Hepatocyte (in vitro differentiated cells): ENCODE measurements around the gene STARD5. TPM values are rescaled to one million over a fixed set of nuclear protein-coding genes. Genes with fewer than 3 reads are reported as not detected.

Experiments used
- DNase-seq: peaks from one replicate; pipeline ENCODE4 v3.0.0-alpha.2; 2016; ENCODE audit warnings: low spot score
- H2AFZ ChIP-seq: fragments of 200-600 bp; sonication (generic); 2 replicates; pipeline ENCODE4 v1.6.0; 2016; ENCODE audit warnings: antibody characterized with exemption, mild to moderate bottlenecking
- H3K27ac ChIP-seq: fragments of 200-600 bp; sonication (generic); 2 replicates; pipeline ENCODE4 v1.5.1; 2016; ENCODE audit warnings: mild to moderate bottlenecking
- H3K27me3 ChIP-seq: fragments of 200-600 bp; sonication (generic); 2 replicates; pipeline ENCODE4 v1.6.1; 2016
- H3K36me3 ChIP-seq: fragments of 200-600 bp; sonication (generic); replicated peaks from 2 replicates; pipeline ENCODE4 v1.5.1; 2016; ENCODE audit warnings: low read depth; ENCODE audit not compliant: insufficient read depth
- H3K4me1 ChIP-seq: fragments of 200-600 bp; sonication (generic); 2 replicates; pipeline ENCODE4 v1.5.1; 2016; ENCODE audit warnings: mild to moderate bottlenecking, moderate library complexity; ENCODE audit not compliant: insufficient read depth
- H3K4me2 ChIP-seq: fragments of 200-600 bp; sonication (generic); 2 replicates; pipeline ENCODE4 v1.6.0; 2016
- H3K4me3 ChIP-seq: fragments of 200-600 bp; sonication (generic); 2 replicates; pipeline ENCODE4 v1.5.1; 2016; ENCODE audit warnings: mild to moderate bottlenecking
- H3K79me2 ChIP-seq: fragments of 200-600 bp; sonication (generic); 2 replicates; pipeline ENCODE4 v1.6.0; 2017; ENCODE audit warnings: mild to moderate bottlenecking
- H3K9me2 ChIP-seq: fragments of 200-600 bp; sonication (generic); replicated peaks from 2 replicates; pipeline ENCODE4 v1.6.0; 2017; ENCODE audit warnings: mild to moderate bottlenecking; ENCODE audit not compliant: insufficient read depth
- H3K9me3 ChIP-seq: fragments of 200-600 bp; sonication (generic); 2 replicates; pipeline ENCODE4 v1.5.1; 2016; ENCODE audit warnings: low read depth, mild to moderate bottlenecking
- H4K20me1 ChIP-seq: fragments of 200-600 bp; sonication (generic); 2 replicates; pipeline ENCODE4 v1.6.0; 2016; ENCODE audit warnings: mild to moderate bottlenecking; ENCODE audit not compliant: insufficient read depth, poor library complexity, severe bottlenecking
- CTCF ChIP-seq: fragments of 200-600 bp; sonication (generic); IDR thresholded peaks from 2 replicates; pipeline ENCODE4 v1.5.1; 2016; ENCODE audit warnings: antibody characterized with exemption, mild to moderate bottlenecking; ENCODE audit not compliant: poor library complexity
- EZH2 ChIP-seq: fragments of 200-600 bp; sonication (generic); IDR thresholded peaks from 2 replicates; pipeline ENCODE4 v1.6.1; 2016; ENCODE audit warnings: antibody characterized with exemption, mild to moderate bottlenecking, borderline replicate concordance
- EZH2phosphoT487 ChIP-seq: fragments of 200-600 bp; sonication (generic); IDR thresholded peaks from one replicate; pipeline ENCODE4 v1.6.1; 2018; ENCODE audit warnings: antibody characterized with exemption, mild to moderate bottlenecking, low read depth, moderate library complexity; ENCODE audit not compliant: unreplicated experiment, severe bottlenecking
- WGBS: methylation state at CpG from one replicate; pipeline ENCODE4 v1.1.6; 2016; ENCODE audit warnings: low lambda C conversion rate; ENCODE audit errors: missing lambda C conversion rate; 5-methylcytosine and 5-hydroxymethylcytosine counted together
- polyA plus RNA-seq: library from polyadenylated mRNA; unstranded; fragments of >200 nt; fragmentation: Nextera tagmentation; extraction: Ambion mirVana; gene quantifications from 2 replicates; pipeline ENCODE4 v1.2.1, GENCODE V29; 2016
- total RNA-seq: library from RNA; depleted of rRNA; stranded (reverse); fragments of >200 nt; gene quantifications from 2 replicates; pipeline ENCODE4 v1.2.3, GENCODE V29; 2014

STARD5 gene
- total and polyA plus RNA-seq, 2 experiments from 2014 or later = 7.2 to 13.7 TPM

DNA sequence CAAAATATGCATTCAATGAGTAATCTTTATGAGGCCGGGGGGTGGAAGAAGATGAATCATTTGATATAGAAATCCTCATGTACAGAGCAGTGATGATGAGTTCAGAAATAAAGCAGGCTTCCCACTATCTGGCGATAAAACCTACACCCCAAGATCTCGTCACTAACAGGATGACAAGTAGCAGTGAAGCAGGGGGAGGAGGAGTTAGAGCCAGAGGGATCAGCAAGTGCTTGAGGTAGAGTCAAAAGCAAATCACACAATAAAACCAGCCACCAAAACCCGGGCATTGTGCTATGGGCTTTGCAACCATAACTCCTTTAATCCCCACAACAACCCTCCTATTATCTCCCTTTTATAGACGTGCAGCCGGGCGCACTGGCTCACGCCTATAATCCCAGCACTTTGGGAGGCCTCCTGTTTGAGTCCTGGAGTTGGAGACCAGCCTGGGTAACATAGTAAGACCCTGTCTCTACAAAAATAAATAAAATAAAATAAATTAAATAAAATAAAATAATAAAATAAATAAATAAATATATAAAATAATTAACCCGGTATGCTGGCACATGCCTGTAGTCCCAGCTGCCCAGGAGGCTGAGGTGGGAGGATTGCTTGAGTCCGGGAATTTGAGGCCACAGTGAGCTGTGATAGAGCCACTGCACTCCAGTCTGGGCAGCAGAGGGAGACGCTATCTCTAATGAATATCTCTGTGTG is 53.0 kb downstream of the STARD5 start:
- WGBS = 64% methylated on average over 11 of the region's 11 CpGs
- H3K79me2 ChIP-seq = no peaks in the 10 kb centered on the region
- H3K9me2 ChIP-seq = no peaks in the 10 kb centered on the region
- H3K4me1 ChIP-seq = no peaks in the 10 kb centered on the region
- no peak overlapping the region for H2AFZ ChIP-seq
- H3K4me3 ChIP-seq = no peak overlapping the region
- no peaks in the 10 kb centered on the region for H3K9me3 ChIP-seq
- no peaks in the 10 kb centered on the region for H3K36me3 ChIP-seq
- TF ChIP-seq EZH2phosphoT487 (no peak), EZH2 (no peak), CTCF (no peak)
- H3K27ac ChIP-seq = no peak overlapping the region
- no peak for DNase-seq
- H3K4me2 ChIP-seq = no peak overlapping the region
- no peaks in the 10 kb centered on the region for H3K27me3 ChIP-seq
- no peaks in the 10 kb centered on the region for H4K20me1 ChIP-seq

DNA sequence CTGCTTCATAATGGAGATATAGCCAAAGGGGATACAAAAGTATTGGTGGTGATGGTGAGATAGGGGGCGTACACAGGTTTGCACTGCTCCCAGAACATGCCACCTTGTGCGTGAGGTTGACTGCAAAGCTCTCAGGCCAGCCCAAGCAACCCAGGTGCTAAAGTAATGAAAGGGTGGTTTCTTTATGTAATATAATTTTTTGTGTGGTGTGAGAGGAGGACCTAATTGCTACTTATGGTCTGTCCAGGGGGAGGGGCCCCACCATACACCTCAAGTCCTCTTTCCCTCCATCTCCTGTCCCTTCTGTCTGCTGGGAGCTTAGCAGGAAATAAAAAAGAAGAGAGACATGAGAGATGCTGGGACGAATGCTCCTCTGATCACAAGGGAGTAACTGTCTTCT is 53.8 kb downstream of the STARD5 start:
- H3K79me2 ChIP-seq = no peaks in the 10 kb centered on the region
- DNase-seq = no peak
- 79% methylated on average over 3 of the region's 3 CpGs for WGBS
- no peaks in the 10 kb centered on the region for H3K4me1 ChIP-seq
- H3K4me3 ChIP-seq = no peak overlapping the region
- H3K27me3 ChIP-seq = no peaks in the 10 kb centered on the region
- H2AFZ ChIP-seq = no peak overlapping the region
- TF ChIP-seq EZH2phosphoT487 = no peak
- TF ChIP-seq EZH2 = no peak
- H3K36me3 ChIP-seq = no peaks in the 10 kb centered on the region
- H3K4me2 ChIP-seq = no peak overlapping the region
- no peaks in the 10 kb centered on the region for H3K9me2 ChIP-seq
- H3K9me3 ChIP-seq = no peaks in the 10 kb centered on the region
- H3K27ac ChIP-seq = no peak overlapping the region
- no peaks in the 10 kb centered on the region for H4K20me1 ChIP-seq

GRCh38 chr15:81268881-81269601 is 54.9 kb downstream of the STARD5 start:
- Histone ChIP-seq H3K4me1 (no peaks in the 10 kb centered on the region), H2AFZ (no peak overlapping the region), H3K4me3 (no peak overlapping the region), H3K9me2 (no peaks in the 10 kb centered on the region), H3K27me3 (no peaks in the 10 kb centered on the region), H3K4me2 (no peak overlapping the region), H3K27ac (no peak overlapping the region), H3K36me3 (no peaks in the 10 kb centered on the region), H3K79me2 (no peaks in the 10 kb centered on the region), H4K20me1 (no peaks in the 10 kb centered on the region), H3K9me3 (no peaks in the 10 kb centered on the region)
- no peak for DNase-seq
- WGBS = 91% methylated on average over 10 of the region's 10 CpGs
- TF ChIP-seq CTCF = no peak
- TF ChIP-seq EZH2phosphoT487 = no peak
- TF ChIP-seq EZH2 = no peak

- no peak overlapping the region for H2AFZ ChIP-seq
- H4K20me1 ChIP-seq = no peaks in the 10 kb centered on the region
- H3K9me2 ChIP-seq = no peaks in the 10 kb centered on the region
- no peak for DNase-seq
- H3K4me3 ChIP-seq = no peak overlapping the region
- TF ChIP-seq EZH2 = no peak
- TF ChIP-seq EZH2phosphoT487 = no peak
- no peak for TF ChIP-seq CTCF
- H3K36me3 ChIP-seq = no peaks in the 10 kb centered on the region
- H3K79me2 ChIP-seq = no peaks in the 10 kb centered on the region
- H3K9me3 ChIP-seq = no peaks in the 10 kb centered on the region
- no peak overlapping the region for H3K27ac ChIP-seq
- 93% methylated on average over 5 of the region's 5 CpGs for whole genome bisulfite sequencing
- H3K4me2 ChIP-seq = no peak overlapping the region
- no peaks in the 10 kb centered on the region for H3K4me1 ChIP-seq
- no peaks in the 10 kb centered on the region for H3K27me3 ChIP-seq
Measured at GRCh38 chr15:81268340-81268739, 55.6 kb downstream of the STARD5 start.
